Cardiac fibroblast (primary cell): ENCODE results near the gene PILRB.
"Not testable (repeated sequence)": the region's sequence is repeated elsewhere in the genome, so short reads cannot be mapped to it uniquely, and the experiment has no call there.

ENCODE experiments used
- DNase-seq, 2 donors: peaks; one replicate each; pipeline versions ENCODE4 v3.0.0 to v3.0.0-alpha.2; 2010; ENCODE audit warnings: low read depth in 2 of 2
- H3K4me3 ChIP-seq, 2 donors: replicated peaks in 1 of 2; 1 replicate in 1 of 2; 2 replicates in 1 of 2; pipeline ENCODE4 v1.5.1; 2011; ENCODE audit warnings: low read depth in 2 of 2, low read length in 2 of 2, mild to moderate bottlenecking in 2 of 2, moderate library complexity in 1 of 2
- CTCF ChIP-seq: IDR thresholded peaks from one replicate; pipeline ENCODE4 v1.5.1; 2011; ENCODE audit warnings: low read depth, mild to moderate bottlenecking, low read length, inconsistent platforms

PILRB gene

DNA sequence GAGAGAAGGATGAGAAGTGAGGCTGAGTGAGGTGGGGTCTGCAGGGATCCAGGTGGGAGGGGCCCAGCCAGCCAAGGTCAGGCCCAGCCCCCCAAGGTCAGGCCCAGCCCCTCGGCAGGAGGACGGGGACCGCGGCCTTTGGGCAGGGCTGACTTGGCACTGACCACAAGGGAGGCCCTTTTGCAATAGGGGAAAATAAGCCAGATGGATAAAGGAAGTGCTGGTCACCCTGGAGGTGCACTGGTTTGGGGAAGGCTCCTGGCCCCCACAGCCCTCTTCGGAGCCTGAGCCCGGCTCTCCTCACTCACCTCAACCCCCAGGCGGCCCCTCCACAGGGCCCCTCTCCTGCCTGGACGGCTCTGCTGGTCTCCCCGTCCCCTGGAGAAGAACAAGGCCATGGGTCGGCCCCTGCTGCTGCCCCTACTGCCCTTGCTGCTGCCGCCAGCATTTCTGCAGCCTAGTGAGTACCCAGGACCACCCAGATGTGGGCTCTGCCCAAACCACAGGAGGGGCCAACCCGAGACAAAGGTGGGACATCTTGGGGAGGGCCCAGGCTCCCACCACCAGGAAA lies 15.4 kb downstream of the PILRB start, which contains the start of gene PILRA:
TSS of gene PILRA (plus strand) at position 227 of the 571 bp plus-strand sequence. CDS start at position 397, 170 bp downstream.
- H3K4me3 ChIP-seq = no peak within 1 kb of the TSS
- peak; percentile 41 to 46 for DNase-seq
- no peak for TF ChIP-seq CTCF

DNA sequence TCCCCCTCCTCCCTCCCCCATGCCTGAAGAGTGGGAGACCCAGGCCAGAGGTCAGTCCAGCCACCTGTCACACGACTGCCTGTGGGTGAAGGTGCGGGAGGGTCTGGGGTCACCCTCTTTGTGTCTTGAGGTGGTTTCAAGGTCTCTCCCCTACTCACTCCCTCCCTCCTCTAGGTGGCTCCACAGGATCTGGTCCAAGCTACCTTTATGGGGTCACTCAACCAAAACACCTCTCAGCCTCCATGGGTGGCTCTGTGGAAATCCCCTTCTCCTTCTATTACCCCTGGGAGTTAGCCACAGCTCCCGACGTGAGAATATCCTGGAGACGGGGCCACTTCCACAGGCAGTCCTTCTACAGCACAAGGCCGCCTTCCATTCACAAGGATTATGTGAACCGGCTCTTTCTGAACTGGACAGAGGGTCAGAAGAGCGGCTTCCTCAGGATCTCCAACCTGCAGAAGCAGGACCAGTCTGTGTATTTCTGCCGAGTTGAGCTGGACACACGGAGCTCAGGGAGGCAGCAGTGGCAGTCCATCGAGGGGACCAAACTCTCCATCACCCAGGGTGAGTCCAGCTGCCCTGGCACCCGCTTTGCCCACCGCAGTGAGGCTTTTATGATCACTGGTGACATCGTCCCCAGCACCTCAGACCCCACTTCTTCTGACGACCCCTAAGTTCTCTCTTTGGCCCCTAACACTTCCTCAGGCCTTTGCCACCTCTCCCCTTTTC lies 16.1 kb downstream of the PILRB start:
- not testable (repeated sequence) for H3K4me3 ChIP-seq, DNase-seq

DNA sequence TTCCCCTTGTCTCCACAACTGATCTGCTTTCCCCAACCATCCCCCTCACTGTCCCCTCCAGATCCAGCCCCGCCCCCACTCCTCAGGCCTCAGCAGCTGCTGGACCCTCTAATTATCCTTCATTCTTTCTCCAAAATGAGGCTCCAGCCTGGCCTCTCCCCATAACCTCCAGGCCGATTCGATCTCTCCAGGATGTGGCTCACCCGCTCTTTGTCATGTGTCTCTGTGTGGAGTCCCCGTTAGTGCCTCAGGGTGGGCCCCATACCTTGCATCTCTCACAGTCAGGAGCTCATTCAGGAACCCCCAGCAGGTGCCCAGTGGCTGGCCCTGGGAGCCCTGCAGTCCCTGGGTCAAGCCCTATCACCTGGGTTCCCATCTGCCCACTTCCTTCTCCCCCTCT lies 16.7 kb downstream of the PILRB start:
- DNase-seq = no peak
- H3K4me3 ChIP-seq = no peak overlapping the region
- TF ChIP-seq CTCF = no peak

DNA sequence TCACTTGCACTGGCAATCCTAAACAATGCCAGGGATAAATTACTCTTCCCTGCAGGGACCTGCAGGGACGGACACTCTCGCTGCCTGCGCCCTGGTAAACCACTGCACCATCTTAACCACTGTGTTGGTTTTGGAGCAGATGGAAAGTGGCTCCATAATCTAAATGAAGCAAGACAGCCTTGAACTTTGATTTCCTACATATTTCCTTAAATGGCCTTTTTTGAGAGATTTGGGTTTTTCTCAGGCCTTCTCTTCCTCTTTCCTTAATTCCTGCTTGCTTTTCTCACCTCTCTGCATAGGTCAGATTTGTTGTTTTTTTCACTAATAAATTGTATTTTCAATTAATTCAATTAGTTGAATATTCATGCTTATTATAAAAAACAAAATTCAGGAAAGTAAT lies 18.1 kb downstream of the PILRB start:
- H3K4me3 ChIP-seq = no peak overlapping the region
- no peak for DNase-seq
- TF ChIP-seq CTCF = no peak

DNA sequence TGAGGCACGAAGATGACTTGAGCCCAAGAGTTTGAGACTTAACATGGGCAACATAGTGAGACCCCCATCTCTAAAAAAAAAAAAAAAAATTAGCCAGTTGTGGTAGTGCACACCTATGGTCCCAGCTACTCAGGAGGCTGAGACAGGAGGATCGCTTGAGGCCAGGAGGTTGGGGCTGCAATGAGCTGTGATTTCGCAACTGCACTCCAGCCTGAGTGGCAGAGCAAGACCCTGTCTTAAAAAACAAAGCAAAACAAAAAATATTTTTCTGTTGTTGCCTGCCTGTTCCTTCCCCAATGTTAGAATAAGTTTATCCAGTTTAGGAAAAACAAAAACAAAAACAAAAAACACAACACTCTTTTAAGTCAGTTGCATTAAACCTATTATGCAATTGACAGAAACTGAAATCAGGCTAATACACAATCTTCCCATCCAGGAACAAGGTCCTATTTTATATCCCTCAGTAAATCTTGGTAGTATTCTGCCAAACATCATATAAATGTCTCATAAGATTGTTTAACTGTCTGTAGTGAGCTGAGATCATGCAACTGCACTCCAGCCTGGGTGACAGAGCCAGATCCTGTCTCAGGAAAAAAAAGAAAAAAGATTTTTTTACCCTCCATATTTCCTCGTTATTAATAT lies 20.3 kb downstream of the PILRB start:
- no peak for DNase-seq
- H3K4me3 ChIP-seq = no peak overlapping the region
- no peak for TF ChIP-seq CTCF

DNA sequence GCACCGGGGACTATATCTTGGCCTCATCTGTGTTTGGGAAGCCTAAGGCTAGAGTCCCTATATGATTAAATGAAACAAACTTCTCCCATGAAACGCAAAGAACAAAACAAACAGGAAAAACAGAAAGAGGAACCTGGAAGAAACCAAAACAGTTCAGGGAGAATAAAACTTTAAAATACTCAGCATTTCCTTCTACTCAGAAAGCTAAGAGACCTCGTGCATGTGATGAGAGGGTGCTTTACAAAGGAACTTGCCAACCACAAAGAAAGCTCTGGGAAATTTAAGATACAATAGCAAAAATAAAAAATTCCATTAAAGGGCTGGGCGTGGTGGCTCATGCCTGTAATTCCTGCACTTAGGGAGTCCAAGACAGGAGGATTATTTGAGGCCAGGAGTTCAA lies 22.3 kb downstream of the PILRB start:
- no peak for DNase-seq
- no peak overlapping the region for H3K4me3 ChIP-seq
- TF ChIP-seq CTCF = no peak

DNA sequence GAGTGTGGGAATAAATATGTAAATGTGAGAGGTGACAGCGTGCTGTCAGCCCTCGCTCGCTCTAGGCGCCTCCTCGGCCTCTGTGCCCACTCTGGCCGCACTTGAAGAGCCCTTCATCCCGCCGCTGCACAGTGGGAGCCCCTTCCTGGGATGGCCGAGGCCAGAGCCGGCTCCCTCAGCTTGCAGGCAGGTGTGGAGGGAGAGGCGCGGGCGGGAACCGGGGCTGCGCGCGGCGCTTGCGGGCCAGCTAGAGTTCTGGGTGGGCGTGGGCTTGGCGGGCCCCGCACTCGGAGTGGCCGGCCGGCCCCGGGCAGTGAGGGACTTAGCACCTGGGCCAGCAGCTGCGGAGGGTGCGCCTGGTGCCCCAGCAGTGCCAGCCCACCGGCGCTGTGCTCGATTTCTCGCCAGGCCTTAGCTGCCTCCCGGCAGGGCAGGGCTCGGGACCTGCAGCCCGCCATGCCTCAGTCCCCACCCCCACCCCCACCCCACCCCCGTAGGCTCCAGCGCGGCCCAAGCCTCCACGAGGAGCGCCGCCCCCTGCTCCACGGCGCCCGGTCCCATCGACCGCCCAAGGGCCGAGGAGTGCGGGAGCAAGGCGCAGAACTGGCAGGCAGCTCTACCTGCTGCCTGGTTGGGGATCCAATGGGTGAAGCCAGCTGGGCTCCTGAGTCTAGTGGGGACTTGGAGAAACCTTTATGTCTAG lies 23.8 kb downstream of the PILRB start:
- DNase-seq, H3K4me3 ChIP-seq: not testable (repeated sequence)

DNA sequence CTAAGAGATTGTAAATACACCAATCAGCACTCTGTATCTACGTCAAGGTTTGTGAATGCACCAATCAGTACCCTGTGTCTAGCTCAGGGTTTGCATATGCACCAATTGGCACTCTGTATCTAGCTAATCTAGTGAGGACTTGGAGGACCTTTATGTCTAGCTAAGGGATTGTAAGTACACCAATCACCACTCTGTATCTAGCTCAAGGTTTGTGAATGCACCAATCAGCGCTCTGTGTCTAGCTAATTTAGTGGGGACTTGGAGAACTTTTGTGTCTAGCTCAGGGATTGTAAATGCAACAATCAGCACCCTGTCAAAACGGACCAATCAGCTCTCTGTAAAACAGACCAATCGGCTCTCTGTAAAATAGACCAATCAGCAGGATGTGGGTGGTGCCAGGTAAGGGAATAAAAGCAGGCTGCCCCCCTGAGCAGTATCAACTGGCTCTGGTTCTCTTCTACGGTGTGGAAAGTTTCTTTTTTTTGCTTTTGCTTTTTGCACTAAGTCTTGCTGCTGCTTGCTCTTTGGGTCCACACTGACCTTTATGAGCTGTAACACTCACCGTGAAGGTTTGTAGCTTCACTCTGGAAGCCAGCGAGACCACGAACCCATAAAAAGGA lies 24.4 kb downstream of the PILRB start:
- not testable (repeated sequence) for DNase-seq, H3K4me3 ChIP-seq
